ENCODE data around the gene REXO2. TPM values are rescaled to one million over a fixed set of nuclear protein-coding genes. Genes with fewer than 3 reads are reported as not detected.

Gene REXO2
- total RNA-seq, 6 experiments from 2014 or later, result 245 to 272 (median 255) TPM

DNA sequence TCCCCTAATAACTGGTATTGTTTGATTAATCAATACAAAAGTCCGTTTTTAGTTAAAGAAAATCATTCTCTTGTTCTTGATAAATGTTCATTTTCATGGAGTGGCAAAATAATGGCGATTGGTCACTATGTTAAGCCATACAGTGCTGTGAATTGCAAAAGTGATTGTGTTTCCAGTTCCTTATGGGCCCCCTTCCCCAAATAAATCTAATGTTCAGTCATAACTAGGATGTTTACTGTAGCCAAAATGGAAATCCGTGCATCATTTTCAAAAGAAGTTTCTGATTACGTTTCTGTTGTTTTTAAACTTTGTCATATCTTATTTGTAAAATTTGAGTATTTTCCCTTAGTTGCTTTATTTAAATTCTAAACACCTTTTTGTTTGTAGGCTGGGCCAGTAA, 38.0 kb upstream of the REXO2 start:
- TF ChIP-seq, protein P1, sequence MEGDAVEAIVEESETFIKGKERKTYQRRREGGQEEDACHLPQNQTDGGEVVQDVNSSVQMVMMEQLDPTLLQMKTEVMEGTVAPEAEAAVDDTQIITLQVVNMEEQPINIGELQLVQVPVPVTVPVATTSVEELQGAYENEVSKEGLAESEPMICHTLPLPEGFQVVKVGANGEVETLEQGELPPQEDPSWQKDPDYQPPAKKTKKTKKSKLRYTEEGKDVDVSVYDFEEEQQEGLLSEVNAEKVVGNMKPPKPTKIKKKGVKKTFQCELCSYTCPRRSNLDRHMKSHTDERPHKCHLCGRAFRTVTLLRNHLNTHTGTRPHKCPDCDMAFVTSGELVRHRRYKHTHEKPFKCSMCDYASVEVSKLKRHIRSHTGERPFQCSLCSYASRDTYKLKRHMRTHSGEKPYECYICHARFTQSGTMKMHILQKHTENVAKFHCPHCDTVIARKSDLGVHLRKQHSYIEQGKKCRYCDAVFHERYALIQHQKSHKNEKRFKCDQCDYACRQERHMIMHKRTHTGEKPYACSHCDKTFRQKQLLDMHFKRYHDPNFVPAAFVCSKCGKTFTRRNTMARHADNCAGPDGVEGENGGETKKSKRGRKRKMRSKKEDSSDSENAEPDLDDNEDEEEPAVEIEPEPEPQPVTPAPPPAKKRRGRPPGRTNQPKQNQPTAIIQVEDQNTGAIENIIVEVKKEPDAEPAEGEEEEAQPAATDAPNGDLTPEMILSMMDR (IDR thresholded peaks at IDR 0.05), result no peak
- Mint-ChIP-seq H3K4me3 (peak overlapping the region; percentile 98), H3K9me3 (no peaks in the 10 kb centered on the region), H3K27ac (peak overlapping the region; percentile 100), H3K36me3 (ENCODE audit: low read depth) (peaks cover 64% of the 10 kb centered on the region), H3K27me3 (ENCODE audit: insufficient read depth) (peaks cover 4% of the 10 kb centered on the region), H3K4me1 (ENCODE audit: low read depth) (peaks cover 71% of the 10 kb centered on the region)
- DNase-seq, result no peak

DNA sequence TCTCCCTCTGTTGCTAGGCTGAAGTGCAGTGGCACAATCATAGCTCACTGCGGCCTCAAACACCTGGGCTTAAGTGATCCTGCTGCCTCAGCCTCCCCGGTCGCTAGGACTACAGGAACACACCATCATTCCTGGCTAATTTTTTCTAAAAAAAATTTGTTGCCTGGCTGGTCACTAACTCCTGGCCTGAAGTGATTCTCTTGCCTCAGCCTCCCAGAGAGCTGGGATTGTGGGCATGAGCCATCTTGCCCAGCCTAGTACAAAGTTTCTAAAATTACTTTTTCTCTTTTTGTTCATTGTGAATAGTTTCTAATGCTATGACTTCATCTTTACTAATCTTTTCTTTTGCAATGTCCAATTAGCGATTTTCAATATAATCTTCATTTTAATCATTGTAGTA, 26.3 kb upstream of the REXO2 start:
- DNase-seq, result no peak
- no peaks in the 10 kb centered on the region; the same call in 1 of the 2 replicates for H3K27me3 Mint-ChIP-seq (ENCODE audit: insufficient read depth)
- H3K36me3 Mint-ChIP-seq (ENCODE audit: low read depth), result peaks cover 38% of the 10 kb centered on the region
- no peak overlapping the region for H3K4me3 Mint-ChIP-seq
- no peak overlapping the region; the same call in 1 of the 2 replicates for H3K27ac Mint-ChIP-seq
- peaks cover 21% of the 10 kb centered on the region for H3K4me1 Mint-ChIP-seq (ENCODE audit: low read depth)
- TF ChIP-seq, protein P1 (IDR thresholded peaks at IDR 0.05), result no peak
- no peaks in the 10 kb centered on the region for H3K9me3 Mint-ChIP-seq

DNA sequence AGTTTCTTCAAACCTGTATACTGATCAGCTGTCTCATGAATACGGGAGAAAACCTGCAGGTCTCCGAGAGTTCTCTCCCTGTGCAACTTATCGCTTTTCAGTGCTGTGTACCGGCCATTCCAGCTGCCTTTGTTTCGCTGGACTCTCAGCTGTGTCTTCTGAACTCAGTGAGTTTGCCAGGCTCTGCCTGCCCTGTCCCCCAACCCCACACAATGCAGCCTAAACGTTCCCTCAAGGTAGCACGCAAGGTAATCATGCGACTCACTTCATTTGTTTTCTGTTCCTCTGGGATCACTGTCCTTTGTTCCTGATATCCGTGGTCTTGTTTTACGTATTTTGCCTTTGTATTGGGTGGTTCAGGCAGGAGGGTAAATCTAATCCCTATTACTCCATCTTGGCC, 25.3 kb upstream of the REXO2 start:
- Mint-ChIP-seq H3K27me3 (ENCODE audit: insufficient read depth) (no peaks in the 10 kb centered on the region; the same call in 1 of the 2 replicates), H3K27ac (0 out of 2 replicates have a peak overlapping the region, but pooled peaks have one; percentile 20), H3K36me3 (ENCODE audit: low read depth) (peaks cover 38% of the 10 kb centered on the region), H3K4me3 (no peak overlapping the region), H3K4me1 (ENCODE audit: low read depth) (peaks cover 21% of the 10 kb centered on the region), H3K9me3 (no peaks in the 10 kb centered on the region)
- DNase-seq, result no peak
- TF ChIP-seq, protein P1 (IDR thresholded peaks at IDR 0.05), result no peak

DNA sequence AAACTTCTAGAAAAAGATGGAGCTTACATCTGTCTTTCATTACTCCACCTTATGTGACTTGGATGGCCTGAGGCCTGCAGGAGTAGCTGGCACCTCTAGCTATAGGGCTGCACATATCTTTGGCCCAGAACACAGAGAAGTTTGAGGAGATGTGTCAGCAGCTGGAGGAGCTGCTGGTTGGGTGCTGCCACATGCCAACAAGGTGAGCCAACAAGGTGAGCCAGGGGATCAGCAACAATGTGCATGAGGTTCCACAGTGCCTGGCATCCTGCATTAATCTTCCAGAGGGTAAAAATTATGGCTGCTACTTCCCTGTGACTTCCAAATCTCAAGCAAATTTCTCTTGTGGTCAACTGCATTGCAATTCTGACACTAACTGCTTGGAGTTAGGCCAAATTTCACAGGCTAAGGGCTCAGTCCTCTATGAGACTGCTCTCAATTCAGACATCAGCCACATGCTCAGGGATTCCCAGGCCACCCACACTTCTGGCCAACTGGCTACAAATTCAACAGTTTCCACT, 22.8 kb upstream of the REXO2 start:
- Mint-ChIP-seq H3K4me3 (no peak overlapping the region), H3K4me1 (ENCODE audit: low read depth) (peaks cover 14% of the 10 kb centered on the region), H3K27ac (peak overlapping the region; percentile 60), H3K9me3 (no peaks in the 10 kb centered on the region), H3K27me3 (ENCODE audit: insufficient read depth) (no peaks in the 10 kb centered on the region; the same call in 1 of the 2 replicates), H3K36me3 (ENCODE audit: low read depth) (peaks cover 28% of the 10 kb centered on the region)
- TF ChIP-seq, protein P1 (IDR thresholded peaks at IDR 0.05), result no peak
- DNase-seq, result peak; percentile 35

DNA sequence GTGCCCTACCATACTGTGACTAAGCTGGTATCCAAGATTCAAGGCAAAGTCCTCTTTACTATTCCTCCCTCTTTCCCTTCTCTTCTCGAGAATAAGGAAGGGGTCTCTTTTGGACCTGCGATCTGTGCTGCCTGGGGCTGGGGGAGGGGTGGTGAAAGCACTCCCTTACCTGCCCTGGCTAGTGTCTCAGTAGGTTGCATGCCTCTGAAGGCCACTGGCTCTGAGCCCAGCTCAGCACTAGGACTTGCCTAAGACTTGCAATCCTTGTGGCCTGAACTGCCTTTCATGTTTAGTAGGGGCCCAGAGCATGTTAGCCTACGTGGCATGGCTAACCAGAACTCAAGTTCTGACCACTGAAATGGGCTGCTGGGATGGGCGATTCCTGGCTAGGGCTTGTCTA, 13.0 kb upstream of the REXO2 start:
- TF ChIP-seq, protein P1 (IDR thresholded peaks at IDR 0.05), result no peak
- Mint-ChIP-seq H3K4me3 (no peak overlapping the region), H3K36me3 (ENCODE audit: low read depth) (peaks cover 7% of the 10 kb centered on the region)

More for the DNA sequence above, 13.0 kb upstream of the REXO2 start:
- H3K27ac Mint-ChIP-seq, result no peak overlapping the region
- no peaks in the 10 kb centered on the region for H3K9me3 Mint-ChIP-seq
- H3K4me1 Mint-ChIP-seq (ENCODE audit: low read depth), result no peaks in the 10 kb centered on the region; the same call in 1 of the 2 replicates
- H3K27me3 Mint-ChIP-seq (ENCODE audit: insufficient read depth), result no peaks in the 10 kb centered on the region; the same call in 1 of the 2 replicates
- DNase-seq, result no peak
